H1 (cell line): Measurements from ENCODE around the gene TMEM51. TPM values are rescaled to one million over a fixed set of nuclear protein-coding genes. Genes with fewer than 3 reads are reported as not detected.

Source experiments
- GABPA ChIP-seq: IDR thresholded peaks from 2 replicates; pipeline ENCODE4 v1.6.1; 2011; ENCODE audit warnings: mild to moderate bottlenecking, low read length, moderate library complexity, borderline replicate concordance; ENCODE audit not compliant: insufficient read depth
- polyA plus RNA-seq, 7 experiments: library from polyadenylated mRNA; depleted of rRNA in 3 of 7; stranded (reverse) in 5 of 7; unstranded in 2 of 7; fragments of >200 nt in 5 of 7; fragments of 200-250 nt in 2 of 7; gene quantifications; 1 replicate in 5 of 7; 2 replicates in 1 of 7; 4 replicates in 1 of 7; pipeline versions ENCODE4 v1.2.1 to v1.2.3, GENCODE V29; 2011 to 2013; ENCODE audit warnings: missing spikeins in 2 of 7, mixed read lengths in 2 of 7
- total RNA-seq: library from RNA; stranded (reverse); fragmentation: NEBNext Ultra II Directional; extraction: Animal tissue kit (Norgen Biotek cat#: 25700); gene quantifications from 2 replicates; pipeline ENCODE4 v1.2.1, GENCODE V29; 2021
- TF ChIP-seq, protein P1 (sequence below): fragments of 300-600 bp; sonication (generic); IDR thresholded peaks from 2 replicates; pipeline ENCODE4 v1.7.1; 2012; ENCODE audit warnings: low read length, moderate library complexity, mild to moderate bottlenecking, inconsistent platforms; ENCODE audit not compliant: insufficient replicate concordance

TMEM51 gene
- total and polyA plus RNA-seq, 2 of the 8 experiments (the other 6 are each of a cell fraction or from before 2014, with no cell fraction given): 9.9 to 10.7 TPM

DNA sequence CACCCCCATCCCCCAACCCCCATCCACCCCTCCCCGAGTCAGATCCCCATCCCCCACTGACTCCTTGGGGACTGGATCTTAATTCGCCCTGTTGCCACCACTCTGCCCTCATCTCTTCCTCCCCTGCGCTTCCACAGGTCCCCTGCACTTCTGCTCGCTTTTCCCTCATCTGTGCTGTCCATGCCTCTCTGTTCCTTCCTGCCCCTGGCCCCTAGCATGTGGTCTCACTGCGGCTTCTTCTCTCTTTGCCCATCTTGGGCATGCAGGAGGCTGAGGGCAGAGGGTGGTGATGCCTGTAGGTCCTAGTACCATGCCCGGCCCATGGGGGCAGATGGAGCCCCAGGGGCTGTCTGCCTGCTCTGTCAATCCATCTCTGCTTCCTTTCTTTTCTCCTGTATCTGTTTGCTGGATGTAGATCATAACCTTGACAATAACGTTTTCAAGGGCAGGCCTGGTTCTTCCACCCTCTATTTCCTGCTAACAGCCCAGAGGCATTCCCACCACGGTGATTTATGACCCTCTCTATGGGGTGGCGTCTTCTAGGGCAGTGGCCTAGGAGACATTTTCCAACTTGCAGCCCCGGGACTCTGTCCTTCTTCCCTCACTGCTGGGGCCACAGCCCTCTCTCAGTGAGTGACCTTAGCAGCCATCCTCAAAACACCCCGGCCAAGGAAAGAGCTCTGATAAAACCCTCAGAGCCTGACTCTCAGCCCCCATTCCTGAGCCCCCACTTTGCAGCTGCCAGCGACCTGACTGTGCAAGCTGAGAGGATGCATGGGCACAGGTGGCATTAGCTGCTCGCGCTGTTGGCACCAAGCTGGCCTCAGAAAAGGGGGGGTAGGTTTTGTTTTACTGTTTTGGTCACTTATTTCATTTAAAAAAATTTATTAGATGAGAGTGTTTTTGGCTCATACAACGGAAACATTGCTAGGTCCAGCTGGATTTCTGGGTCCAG lies 33.9 kb downstream of the TMEM51 start (continued):
- TF ChIP-seq, protein P1, sequence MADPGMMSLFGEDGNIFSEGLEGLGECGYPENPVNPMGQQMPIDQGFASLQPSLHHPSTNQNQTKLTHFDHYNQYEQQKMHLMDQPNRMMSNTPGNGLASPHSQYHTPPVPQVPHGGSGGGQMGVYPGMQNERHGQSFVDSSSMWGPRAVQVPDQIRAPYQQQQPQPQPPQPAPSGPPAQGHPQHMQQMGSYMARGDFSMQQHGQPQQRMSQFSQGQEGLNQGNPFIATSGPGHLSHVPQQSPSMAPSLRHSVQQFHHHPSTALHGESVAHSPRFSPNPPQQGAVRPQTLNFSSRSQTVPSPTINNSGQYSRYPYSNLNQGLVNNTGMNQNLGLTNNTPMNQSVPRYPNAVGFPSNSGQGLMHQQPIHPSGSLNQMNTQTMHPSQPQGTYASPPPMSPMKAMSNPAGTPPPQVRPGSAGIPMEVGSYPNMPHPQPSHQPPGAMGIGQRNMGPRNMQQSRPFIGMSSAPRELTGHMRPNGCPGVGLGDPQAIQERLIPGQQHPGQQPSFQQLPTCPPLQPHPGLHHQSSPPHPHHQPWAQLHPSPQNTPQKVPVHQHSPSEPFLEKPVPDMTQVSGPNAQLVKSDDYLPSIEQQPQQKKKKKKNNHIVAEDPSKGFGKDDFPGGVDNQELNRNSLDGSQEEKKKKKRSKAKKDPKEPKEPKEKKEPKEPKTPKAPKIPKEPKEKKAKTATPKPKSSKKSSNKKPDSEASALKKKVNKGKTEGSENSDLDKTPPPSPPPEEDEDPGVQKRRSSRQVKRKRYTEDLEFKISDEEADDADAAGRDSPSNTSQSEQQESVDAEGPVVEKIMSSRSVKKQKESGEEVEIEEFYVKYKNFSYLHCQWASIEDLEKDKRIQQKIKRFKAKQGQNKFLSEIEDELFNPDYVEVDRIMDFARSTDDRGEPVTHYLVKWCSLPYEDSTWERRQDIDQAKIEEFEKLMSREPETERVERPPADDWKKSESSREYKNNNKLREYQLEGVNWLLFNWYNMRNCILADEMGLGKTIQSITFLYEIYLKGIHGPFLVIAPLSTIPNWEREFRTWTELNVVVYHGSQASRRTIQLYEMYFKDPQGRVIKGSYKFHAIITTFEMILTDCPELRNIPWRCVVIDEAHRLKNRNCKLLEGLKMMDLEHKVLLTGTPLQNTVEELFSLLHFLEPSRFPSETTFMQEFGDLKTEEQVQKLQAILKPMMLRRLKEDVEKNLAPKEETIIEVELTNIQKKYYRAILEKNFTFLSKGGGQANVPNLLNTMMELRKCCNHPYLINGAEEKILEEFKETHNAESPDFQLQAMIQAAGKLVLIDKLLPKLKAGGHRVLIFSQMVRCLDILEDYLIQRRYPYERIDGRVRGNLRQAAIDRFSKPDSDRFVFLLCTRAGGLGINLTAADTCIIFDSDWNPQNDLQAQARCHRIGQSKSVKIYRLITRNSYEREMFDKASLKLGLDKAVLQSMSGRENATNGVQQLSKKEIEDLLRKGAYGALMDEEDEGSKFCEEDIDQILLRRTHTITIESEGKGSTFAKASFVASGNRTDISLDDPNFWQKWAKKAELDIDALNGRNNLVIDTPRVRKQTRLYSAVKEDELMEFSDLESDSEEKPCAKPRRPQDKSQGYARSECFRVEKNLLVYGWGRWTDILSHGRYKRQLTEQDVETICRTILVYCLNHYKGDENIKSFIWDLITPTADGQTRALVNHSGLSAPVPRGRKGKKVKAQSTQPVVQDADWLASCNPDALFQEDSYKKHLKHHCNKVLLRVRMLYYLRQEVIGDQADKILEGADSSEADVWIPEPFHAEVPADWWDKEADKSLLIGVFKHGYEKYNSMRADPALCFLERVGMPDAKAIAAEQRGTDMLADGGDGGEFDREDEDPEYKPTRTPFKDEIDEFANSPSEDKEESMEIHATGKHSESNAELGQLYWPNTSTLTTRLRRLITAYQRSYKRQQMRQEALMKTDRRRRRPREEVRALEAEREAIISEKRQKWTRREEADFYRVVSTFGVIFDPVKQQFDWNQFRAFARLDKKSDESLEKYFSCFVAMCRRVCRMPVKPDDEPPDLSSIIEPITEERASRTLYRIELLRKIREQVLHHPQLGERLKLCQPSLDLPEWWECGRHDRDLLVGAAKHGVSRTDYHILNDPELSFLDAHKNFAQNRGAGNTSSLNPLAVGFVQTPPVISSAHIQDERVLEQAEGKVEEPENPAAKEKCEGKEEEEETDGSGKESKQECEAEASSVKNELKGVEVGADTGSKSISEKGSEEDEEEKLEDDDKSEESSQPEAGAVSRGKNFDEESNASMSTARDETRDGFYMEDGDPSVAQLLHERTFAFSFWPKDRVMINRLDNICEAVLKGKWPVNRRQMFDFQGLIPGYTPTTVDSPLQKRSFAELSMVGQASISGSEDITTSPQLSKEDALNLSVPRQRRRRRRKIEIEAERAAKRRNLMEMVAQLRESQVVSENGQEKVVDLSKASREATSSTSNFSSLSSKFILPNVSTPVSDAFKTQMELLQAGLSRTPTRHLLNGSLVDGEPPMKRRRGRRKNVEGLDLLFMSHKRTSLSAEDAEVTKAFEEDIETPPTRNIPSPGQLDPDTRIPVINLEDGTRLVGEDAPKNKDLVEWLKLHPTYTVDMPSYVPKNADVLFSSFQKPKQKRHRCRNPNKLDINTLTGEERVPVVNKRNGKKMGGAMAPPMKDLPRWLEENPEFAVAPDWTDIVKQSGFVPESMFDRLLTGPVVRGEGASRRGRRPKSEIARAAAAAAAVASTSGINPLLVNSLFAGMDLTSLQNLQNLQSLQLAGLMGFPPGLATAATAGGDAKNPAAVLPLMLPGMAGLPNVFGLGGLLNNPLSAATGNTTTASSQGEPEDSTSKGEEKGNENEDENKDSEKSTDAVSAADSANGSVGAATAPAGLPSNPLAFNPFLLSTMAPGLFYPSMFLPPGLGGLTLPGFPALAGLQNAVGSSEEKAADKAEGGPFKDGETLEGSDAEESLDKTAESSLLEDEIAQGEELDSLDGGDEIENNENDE: no peak
- no peak for TF ChIP-seq GABPA
